Measurements from ENCODE around the gene ZMYND8. TPM values are rescaled to one million over a fixed set of nuclear protein-coding genes. Genes with fewer than 3 reads are reported as not detected.
A peak's percentile ranks its signal among the peaks of the same experiment; 100 is the strongest.

Gene ZMYND8
- total RNA-seq, 1 experiment from 2014 or later, result 14.5 TPM

GRCh38 chr20:47357296-47358038 lies 968 bp upstream of the ZMYND8 start:
- in situ Hi-C loops (cut with HindIII; ENCODE audit: low pct_unique_long_range_greater_than_20kb, low sequenced_read_pairs), result loop anchor here (25.0 kb wide), 1 partner anchor 145 kb away; no protein-coding TSS in a partner anchor
- DNase-seq (ENCODE audit: low read depth), result peak; percentile 98

- in situ Hi-C loops (cut with HindIII; ENCODE audit: low pct_unique_long_range_greater_than_20kb, low sequenced_read_pairs), result loop anchor here (25.0 kb wide), 1 partner anchor 144 kb away; no protein-coding TSS in a partner anchor
- peak; percentile 39 for DNase-seq (ENCODE audit: low read depth)
These were observed 326 bp downstream of the ZMYND8 start for GRCh38 chr20:47356220-47356525.

GRCh38 chr20:47355489-47356219 lies 845 bp downstream of the ZMYND8 start:
- in situ Hi-C loops (cut with HindIII; ENCODE audit: low pct_unique_long_range_greater_than_20kb, low sequenced_read_pairs), result loop anchor here (25.0 kb wide), 1 partner anchor 143 kb away; no protein-coding TSS in a partner anchor
- peak; percentile 40 for DNase-seq (ENCODE audit: low read depth)

- in situ Hi-C loops (cut with HindIII; ENCODE audit: low pct_unique_long_range_greater_than_20kb, low sequenced_read_pairs), result loop anchor here (25.0 kb wide), 1 partner anchor 143 kb away; no protein-coding TSS in a partner anchor
- no peak for DNase-seq (ENCODE audit: low read depth)
These were observed 1.6 kb downstream of the ZMYND8 start for GRCh38 chr20:47354714-47355488.

- in situ Hi-C loops (cut with HindIII; ENCODE audit: low pct_unique_long_range_greater_than_20kb, low sequenced_read_pairs), result loop anchor here (25.0 kb wide), 1 partner anchor 142 kb away; no protein-coding TSS in a partner anchor
- DNase-seq (ENCODE audit: low read depth), result no peak
These were observed 2.1 kb downstream of the ZMYND8 start for GRCh38 chr20:47354464-47354713.

GRCh38 chr20:47353692-47354463 lies 2.6 kb downstream of the ZMYND8 start:
- in situ Hi-C loops (cut with HindIII; ENCODE audit: low pct_unique_long_range_greater_than_20kb, low sequenced_read_pairs), result loop anchor here (25.0 kb wide), 1 partner anchor 142 kb away; no protein-coding TSS in a partner anchor
- DNase-seq (ENCODE audit: low read depth), result no peak

GRCh38 chr20:47353239-47353691 lies 3.2 kb downstream of the ZMYND8 start:
- in situ Hi-C loops (cut with HindIII; ENCODE audit: low pct_unique_long_range_greater_than_20kb, low sequenced_read_pairs), result loop anchor here (25.0 kb wide), 1 partner anchor 141 kb away; no protein-coding TSS in a partner anchor
- DNase-seq (ENCODE audit: low read depth), result no peak

GRCh38 chr20:47352332-47353238 lies 3.9 kb downstream of the ZMYND8 start:
- DNase-seq (ENCODE audit: low read depth), result no peak
- in situ Hi-C loops (cut with HindIII; ENCODE audit: low pct_unique_long_range_greater_than_20kb, low sequenced_read_pairs), result loop anchor here (25.0 kb wide), 1 partner anchor 140 kb away; no protein-coding TSS in a partner anchor

- no peak for DNase-seq (ENCODE audit: low read depth)
- in situ Hi-C loops (cut with HindIII; ENCODE audit: low pct_unique_long_range_greater_than_20kb, low sequenced_read_pairs), result loop anchor here (25.0 kb wide), 1 partner anchor 139 kb away; no protein-coding TSS in a partner anchor
These were observed 4.7 kb downstream of the ZMYND8 start for GRCh38 chr20:47351643-47352331.

GRCh38 chr20:47350691-47351545 lies 5.6 kb downstream of the ZMYND8 start:
- no peak for DNase-seq (ENCODE audit: low read depth)
- in situ Hi-C loops (cut with HindIII; ENCODE audit: low pct_unique_long_range_greater_than_20kb, low sequenced_read_pairs), result loop anchor here (25.0 kb wide), 1 partner anchor 139 kb away; no protein-coding TSS in a partner anchor

GRCh38 chr20:47350181-47350550 lies 6.3 kb downstream of the ZMYND8 start:
- in situ Hi-C loops (cut with HindIII; ENCODE audit: low pct_unique_long_range_greater_than_20kb, low sequenced_read_pairs), result loop anchor here (25.0 kb wide), 1 partner anchor 138 kb away; no protein-coding TSS in a partner anchor
- DNase-seq (ENCODE audit: low read depth), result no peak

- no peak for DNase-seq (ENCODE audit: low read depth)
- in situ Hi-C loops (cut with HindIII; ENCODE audit: low pct_unique_long_range_greater_than_20kb, low sequenced_read_pairs), result loop anchor here (25.0 kb wide), 1 partner anchor 137 kb away; no protein-coding TSS in a partner anchor
These were observed 6.9 kb downstream of the ZMYND8 start for GRCh38 chr20:47349365-47350180.

GRCh38 chr20:47348539-47349142 lies 7.9 kb downstream of the ZMYND8 start:
- DNase-seq (ENCODE audit: low read depth), result no peak
- in situ Hi-C loops (cut with HindIII; ENCODE audit: low pct_unique_long_range_greater_than_20kb, low sequenced_read_pairs), result no loop called here

GRCh38 chr20:47347661-47348435 lies 8.7 kb downstream of the ZMYND8 start:
- no peak for DNase-seq (ENCODE audit: low read depth)
- in situ Hi-C loops (cut with HindIII; ENCODE audit: low pct_unique_long_range_greater_than_20kb, low sequenced_read_pairs), result no loop called here

All from Caki2 (cell line).